Midbrain (tissue), 1 donor: Measurements from ENCODE around the gene DFFA.
A peak's percentile ranks its signal among the peaks of the same experiment; 100 is the strongest.

Experiments used
- DNase-seq: peaks from one replicate; lab custom pipeline; 2025; lab: John Stamatoyannopoulos, UW

Gene DFFA

GRCh38 chr1:10472220-10473144 lies at the start of gene DFFA:
Gene DFFA (minus strand): TSS chr1:10472529. CDS start chr1:10472458, 71 bp downstream.
- peak; percentile 97 for DNase-seq

- no peak for DNase-seq
Observed at GRCh38 chr1:10521537-10522157, 49.3 kb upstream of the DFFA start.

- DNase-seq = no peak
Observed at GRCh38 chr1:10520952-10521351, 48.6 kb upstream of the DFFA start.

GRCh38 chr1:10520497-10520896 lies 48.2 kb upstream of the DFFA start:
- DNase-seq = no peak

- DNase-seq = no peak
Observed at GRCh38 chr1:10519016-10519417, 46.7 kb upstream of the DFFA start.

- DNase-seq = no peak
Observed at GRCh38 chr1:10517677-10517982, 45.3 kb upstream of the DFFA start.

GRCh38 chr1:10516925-10517676 lies 44.8 kb upstream of the DFFA start:
- no peak for DNase-seq

- no peak for DNase-seq
Observed at GRCh38 chr1:10515976-10516750, 43.8 kb upstream of the DFFA start.

- DNase-seq = no peak
Observed at GRCh38 chr1:10515301-10515975, 43.1 kb upstream of the DFFA start.

- peak; percentile 31 for DNase-seq
Observed at GRCh38 chr1:10514490-10515235, 42.3 kb upstream of the DFFA start.

- no peak for DNase-seq
Observed at GRCh38 chr1:10513199-10513598, 40.9 kb upstream of the DFFA start.

GRCh38 chr1:10511494-10511885 lies 39.2 kb upstream of the DFFA start:
- DNase-seq = no peak

GRCh38 chr1:10510520-10511493 lies 38.5 kb upstream of the DFFA start:
- no peak for DNase-seq

GRCh38 chr1:10509809-10510509 lies 37.6 kb upstream of the DFFA start:
- DNase-seq = no peak

- no peak for DNase-seq
Observed at GRCh38 chr1:10508511-10508951, 36.2 kb upstream of the DFFA start.

- peak; percentile 56 for DNase-seq
Observed at GRCh38 chr1:10507111-10507879, 35.0 kb upstream of the DFFA start.

GRCh38 chr1:10506677-10507047 lies 34.3 kb upstream of the DFFA start:
- no peak for DNase-seq
